ENCODE results near the gene OR2M2.

DNA sequence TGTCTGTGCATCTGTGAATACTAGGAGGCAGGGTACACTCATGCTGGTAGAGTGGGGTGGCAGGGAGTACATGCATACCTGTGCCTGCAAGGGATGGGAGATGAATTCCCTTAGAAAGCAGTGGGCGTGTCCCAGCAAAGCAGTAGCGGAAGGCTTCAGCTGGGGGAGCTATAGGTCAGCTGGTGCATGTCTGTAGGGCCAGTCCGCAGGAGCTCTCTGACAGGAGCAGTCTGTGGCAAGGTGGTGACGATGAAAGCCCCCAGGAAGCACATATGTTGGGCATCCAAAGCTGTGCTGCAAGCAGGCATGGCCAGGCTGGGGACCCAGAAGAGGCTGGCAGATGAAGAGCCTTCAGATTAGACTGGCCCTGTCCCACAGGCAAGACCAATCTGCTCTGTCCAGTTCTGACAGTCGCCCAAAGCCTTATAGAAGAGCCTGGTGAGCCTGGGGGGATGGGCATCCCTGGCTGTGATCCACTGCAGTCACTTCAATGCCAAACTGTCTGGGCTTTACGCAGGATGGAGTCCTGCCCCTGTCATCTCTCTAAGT is 54.8 kb downstream of the OR2M2 start:
- TF ChIP-seq, protein P1, sequence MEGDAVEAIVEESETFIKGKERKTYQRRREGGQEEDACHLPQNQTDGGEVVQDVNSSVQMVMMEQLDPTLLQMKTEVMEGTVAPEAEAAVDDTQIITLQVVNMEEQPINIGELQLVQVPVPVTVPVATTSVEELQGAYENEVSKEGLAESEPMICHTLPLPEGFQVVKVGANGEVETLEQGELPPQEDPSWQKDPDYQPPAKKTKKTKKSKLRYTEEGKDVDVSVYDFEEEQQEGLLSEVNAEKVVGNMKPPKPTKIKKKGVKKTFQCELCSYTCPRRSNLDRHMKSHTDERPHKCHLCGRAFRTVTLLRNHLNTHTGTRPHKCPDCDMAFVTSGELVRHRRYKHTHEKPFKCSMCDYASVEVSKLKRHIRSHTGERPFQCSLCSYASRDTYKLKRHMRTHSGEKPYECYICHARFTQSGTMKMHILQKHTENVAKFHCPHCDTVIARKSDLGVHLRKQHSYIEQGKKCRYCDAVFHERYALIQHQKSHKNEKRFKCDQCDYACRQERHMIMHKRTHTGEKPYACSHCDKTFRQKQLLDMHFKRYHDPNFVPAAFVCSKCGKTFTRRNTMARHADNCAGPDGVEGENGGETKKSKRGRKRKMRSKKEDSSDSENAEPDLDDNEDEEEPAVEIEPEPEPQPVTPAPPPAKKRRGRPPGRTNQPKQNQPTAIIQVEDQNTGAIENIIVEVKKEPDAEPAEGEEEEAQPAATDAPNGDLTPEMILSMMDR (IDR thresholded peaks at IDR 0.05; ENCODE audit: low read depth, low read length): no peak
- TF ChIP-seq EZH2phosphoT487 (IDR thresholded peaks at IDR 0.05; ENCODE audit: low read depth): no peak
